HG02884 (cell line): ENCODE measurements around the gene CCR3.
A peak's percentile ranks its signal among the peaks of the same experiment; 100 is the strongest.

ENCODE experiments used
- ATAC-seq: cut with Tn5 transposase; IDR thresholded peaks from one replicate; pipeline ENCODE4 v1.9.1; 2021; ENCODE audit warnings: mild to moderate bottlenecking, moderate library complexity; ENCODE audit not compliant: unreplicated experiment

The CCR3 gene

GRCh38 chr3:46270474-46270873 is 28.2 kb downstream of the CCR3 start:
- ATAC-seq, result no peak

GRCh38 chr3:46271209-46271745 is 29.0 kb downstream of the CCR3 start:
- ATAC-seq, result no peak

- ATAC-seq, result no peak
These were observed 29.8 kb downstream of the CCR3 start for GRCh38 chr3:46272028-46272451.

GRCh38 chr3:46276497-46277099 is 34.3 kb downstream of the CCR3 start:
- peak; percentile 55 for ATAC-seq

- no peak for ATAC-seq
These were observed 35.2 kb downstream of the CCR3 start for GRCh38 chr3:46277476-46277875.

GRCh38 chr3:46278816-46279672 is 36.8 kb downstream of the CCR3 start:
- ATAC-seq, result no peak

- ATAC-seq, result no peak
These were observed 38.0 kb downstream of the CCR3 start for GRCh38 chr3:46280105-46280797.

GRCh38 chr3:46281551-46281950 is 39.3 kb downstream of the CCR3 start:
- no peak for ATAC-seq

GRCh38 chr3:46282041-46282440 is 39.8 kb downstream of the CCR3 start:
- ATAC-seq, result no peak

- ATAC-seq, result no peak
These were observed 40.4 kb downstream of the CCR3 start for GRCh38 chr3:46282696-46283095.

GRCh38 chr3:46283881-46284450 is 41.7 kb downstream of the CCR3 start:
- no peak for ATAC-seq

- ATAC-seq, result no peak
These were observed 42.9 kb downstream of the CCR3 start for GRCh38 chr3:46284981-46285683.

- no peak for ATAC-seq
These were observed 43.8 kb downstream of the CCR3 start for GRCh38 chr3:46285931-46286619.

- no peak for ATAC-seq
These were observed 44.8 kb downstream of the CCR3 start for GRCh38 chr3:46286947-46287565.

- no peak for ATAC-seq
These were observed 47.3 kb downstream of the CCR3 start for GRCh38 chr3:46289551-46289950.

GRCh38 chr3:46289966-46290365 is 47.7 kb downstream of the CCR3 start:
- no peak for ATAC-seq

- no peak for ATAC-seq
These were observed 48.8 kb downstream of the CCR3 start for GRCh38 chr3:46291046-46291445.

GRCh38 chr3:46293035-46293724 is 50.9 kb downstream of the CCR3 start:
- ATAC-seq, result no peak
